ENCODE data around the gene MAL. TPM values are rescaled to one million over a fixed set of nuclear protein-coding genes. Genes with fewer than 3 reads are reported as not detected.

The MAL gene
- total RNA-seq, 3 donors from 2014 or later (not counting 1 experiment from before 2014, with no cell fraction given): 0.54 to 3.3 (median 1.8) TPM

DNA sequence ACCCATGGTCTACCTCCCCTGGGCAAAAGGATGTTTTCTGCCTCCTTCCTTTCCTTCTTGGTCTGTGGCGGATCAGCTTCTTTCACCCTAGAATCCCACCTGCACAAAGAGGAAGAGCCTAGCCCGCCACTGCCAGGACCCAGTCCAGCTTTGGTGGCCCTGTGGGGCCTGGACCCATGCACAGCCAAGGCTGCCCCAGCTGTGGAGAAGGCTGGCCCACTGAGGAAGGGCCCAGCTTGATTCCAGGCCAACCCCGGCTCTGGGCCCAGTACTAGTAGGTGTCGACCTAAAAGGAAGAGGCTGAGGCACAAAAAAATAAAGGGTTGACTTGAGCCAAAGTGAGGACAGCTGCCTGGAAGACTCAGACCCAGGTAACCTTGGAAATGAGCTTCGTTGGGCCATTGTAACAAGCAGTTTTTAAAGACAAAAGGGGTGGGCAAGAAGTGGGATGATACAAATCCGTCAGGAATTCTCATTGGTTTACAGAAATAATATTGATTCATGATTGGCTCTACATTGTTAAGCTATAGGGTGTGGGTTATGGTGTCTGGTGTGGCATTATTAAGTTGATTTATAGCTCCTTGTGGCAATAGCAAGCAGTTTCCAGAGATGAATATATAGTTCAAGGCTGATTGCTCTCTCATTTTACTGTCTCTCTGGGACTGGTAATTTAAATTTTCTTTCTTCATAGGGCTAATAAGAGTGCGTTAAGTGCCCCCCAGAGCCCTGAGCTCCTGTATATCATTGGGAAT lies 29.8 kb upstream of the MAL start:
- no peak overlapping the region for H3K4me3 Mint-ChIP-seq
- no peaks in the 10 kb centered on the region for H3K4me1 Mint-ChIP-seq
- TF ChIP-seq, protein P1, sequence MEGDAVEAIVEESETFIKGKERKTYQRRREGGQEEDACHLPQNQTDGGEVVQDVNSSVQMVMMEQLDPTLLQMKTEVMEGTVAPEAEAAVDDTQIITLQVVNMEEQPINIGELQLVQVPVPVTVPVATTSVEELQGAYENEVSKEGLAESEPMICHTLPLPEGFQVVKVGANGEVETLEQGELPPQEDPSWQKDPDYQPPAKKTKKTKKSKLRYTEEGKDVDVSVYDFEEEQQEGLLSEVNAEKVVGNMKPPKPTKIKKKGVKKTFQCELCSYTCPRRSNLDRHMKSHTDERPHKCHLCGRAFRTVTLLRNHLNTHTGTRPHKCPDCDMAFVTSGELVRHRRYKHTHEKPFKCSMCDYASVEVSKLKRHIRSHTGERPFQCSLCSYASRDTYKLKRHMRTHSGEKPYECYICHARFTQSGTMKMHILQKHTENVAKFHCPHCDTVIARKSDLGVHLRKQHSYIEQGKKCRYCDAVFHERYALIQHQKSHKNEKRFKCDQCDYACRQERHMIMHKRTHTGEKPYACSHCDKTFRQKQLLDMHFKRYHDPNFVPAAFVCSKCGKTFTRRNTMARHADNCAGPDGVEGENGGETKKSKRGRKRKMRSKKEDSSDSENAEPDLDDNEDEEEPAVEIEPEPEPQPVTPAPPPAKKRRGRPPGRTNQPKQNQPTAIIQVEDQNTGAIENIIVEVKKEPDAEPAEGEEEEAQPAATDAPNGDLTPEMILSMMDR (IDR thresholded peaks at IDR 0.05): no peak
- no peak overlapping the region for H3K27ac Mint-ChIP-seq
- H3K9me3 ChIP-seq (ENCODE audit: control insufficient read depth, insufficient read depth, low read length): no peaks in the 10 kb centered on the region
- H3K27me3 ChIP-seq (ENCODE audit: control insufficient read depth, insufficient read depth, low read length): peaks cover 3% of the 10 kb centered on the region
- H3K4me1 ChIP-seq (ENCODE audit: control insufficient read depth, insufficient read depth, low read length): no peaks in the 10 kb centered on the region
- WGBS (ENCODE audit: insufficient coverage): 69% methylated on average over 7 of the region's 7 CpGs
- peaks cover 8 to 10% of the 10 kb centered on the region in 2 donors for H3K27me3 Mint-ChIP-seq (ENCODE audit: low read depth in 2 of 2)
- no peaks in the 10 kb centered on the region for H3K9me3 Mint-ChIP-seq
- no peak overlapping the region for H3K4me3 ChIP-seq (ENCODE audit: low read length)
- H3K27ac ChIP-seq (ENCODE audit: low read length): no peak overlapping the region
- intact Hi-C loops (cut with micrococcal nuclease): no loop called here
- H3K36me3 ChIP-seq (ENCODE audit: control insufficient read depth, insufficient read depth, low read length): no peaks in the 10 kb centered on the region
- no peaks in the 10 kb centered on the region for H3K36me3 Mint-ChIP-seq
- ATAC-seq: no peak
- no peak for DNase-seq

- Histone ChIP-seq H3K4me3 (ENCODE audit: low read length) (no peak overlapping the region), H3K27ac (ENCODE audit: low read length) (no peak overlapping the region), H3K4me1 (ENCODE audit: control insufficient read depth, insufficient read depth, low read length) (no peaks in the 10 kb centered on the region), H3K27me3 (ENCODE audit: control insufficient read depth, insufficient read depth, low read length) (peaks cover 3% of the 10 kb centered on the region), H3K36me3 (ENCODE audit: control insufficient read depth, insufficient read depth, low read length) (no peaks in the 10 kb centered on the region), H3K9me3 (ENCODE audit: control insufficient read depth, insufficient read depth, low read length) (no peaks in the 10 kb centered on the region)
- Mint-ChIP-seq H3K27ac (no peak overlapping the region), H3K9me3 (no peaks in the 10 kb centered on the region), H3K27me3 (ENCODE audit: low read depth in 2 of 2) (peaks cover 8 to 10% of the 10 kb centered on the region in 2 donors), H3K4me3 (no peak overlapping the region), H3K4me1 (no peaks in the 10 kb centered on the region), H3K36me3 (no peaks in the 10 kb centered on the region)
- ATAC-seq: no peak
- intact Hi-C loops (cut with micrococcal nuclease): no loop called here
- 88% methylated on average over 21 of the region's 23 CpGs for WGBS (ENCODE audit: insufficient coverage)
- TF ChIP-seq, protein P1 (IDR thresholded peaks at IDR 0.05): no peak
- DNase-seq: no peak
These were observed 29.0 kb upstream of the MAL start for GRCh38 chr2:94996305-94997100.

DNA sequence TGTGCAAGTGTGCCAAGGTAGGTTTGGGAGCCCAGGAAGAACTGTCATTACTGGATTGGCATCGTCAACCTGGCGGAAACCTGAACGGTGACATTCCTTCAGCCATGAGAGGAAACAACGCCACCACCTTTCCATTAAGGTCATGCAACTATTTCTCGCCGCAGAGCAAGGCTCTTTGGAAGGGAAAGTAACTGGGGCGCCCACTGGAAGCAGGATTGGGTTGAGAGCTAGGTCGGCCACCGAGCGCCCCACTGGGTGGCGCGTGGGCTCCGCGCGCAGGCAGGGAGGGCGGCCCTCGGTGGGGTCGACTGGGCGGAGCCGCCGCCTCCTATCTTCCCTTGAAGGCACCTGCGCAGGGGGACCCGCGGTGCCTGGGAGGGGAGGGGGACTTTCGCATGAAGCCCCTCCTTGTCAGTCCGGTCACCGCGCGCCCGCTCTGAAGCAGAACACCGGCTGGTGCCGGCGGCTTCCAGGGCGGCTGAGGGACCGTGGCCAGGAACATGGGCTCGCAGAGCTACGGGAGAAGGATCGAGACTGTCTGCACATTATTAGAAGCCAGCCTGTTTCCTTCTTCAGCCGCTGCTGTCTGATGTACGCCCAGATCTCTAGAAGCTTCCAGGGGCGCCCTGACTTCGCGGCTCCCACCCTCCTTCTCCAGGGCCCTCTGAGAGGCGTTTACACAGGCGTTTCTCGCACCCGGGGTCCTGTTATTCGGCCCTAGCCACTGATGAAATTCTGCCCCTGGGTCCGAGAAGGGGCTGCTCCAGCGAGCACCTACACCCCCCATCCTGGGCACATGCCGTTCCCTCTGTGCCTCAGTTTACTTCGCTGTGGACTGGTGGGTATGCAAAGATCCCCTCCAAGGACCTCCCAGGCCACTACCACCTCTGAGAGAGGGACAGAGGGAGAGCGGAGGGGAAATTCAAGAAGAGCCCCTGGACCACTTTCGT lies 27.3 kb upstream of the MAL start:
- Histone ChIP-seq H3K27ac (ENCODE audit: low read length) (no peak overlapping the region), H3K9me3 (ENCODE audit: control insufficient read depth, insufficient read depth, low read length) (no peaks in the 10 kb centered on the region), H3K4me1 (ENCODE audit: control insufficient read depth, insufficient read depth, low read length) (no peaks in the 10 kb centered on the region), H3K4me3 (ENCODE audit: low read length) (no peak overlapping the region), H3K27me3 (ENCODE audit: control insufficient read depth, insufficient read depth, low read length) (peaks cover 3% of the 10 kb centered on the region), H3K36me3 (ENCODE audit: control insufficient read depth, insufficient read depth, low read length) (no peaks in the 10 kb centered on the region)
- intact Hi-C loops (cut with micrococcal nuclease): no loop called here
- Mint-ChIP-seq H3K27ac (no peak overlapping the region), H3K36me3 (no peaks in the 10 kb centered on the region), H3K27me3 (ENCODE audit: low read depth in 2 of 2) (peaks cover 8 to 10% of the 10 kb centered on the region in 2 donors), H3K9me3 (no peaks in the 10 kb centered on the region), H3K4me3 (no peak overlapping the region), H3K4me1 (no peaks in the 10 kb centered on the region)
- WGBS (ENCODE audit: insufficient coverage): 29% methylated on average over 54 of the region's 54 CpGs
- peak in 1 of 2 donors; percentile 15 for DNase-seq
- TF ChIP-seq, protein P1 (IDR thresholded peaks at IDR 0.05): no peak
- no peak for ATAC-seq

Measured in natural killer cell (primary cell).